Esophagus mucosa (tissue), 1 donor: ENCODE measurements around the gene APEX2. TPM values are rescaled to one million over a fixed set of nuclear protein-coding genes. Genes with fewer than 3 reads are reported as not detected.
"Not testable (repeated sequence)": the region's sequence is repeated elsewhere in the genome, so short reads cannot be mapped to it uniquely, and the experiment has no call there.

Source experiments
- ATAC-seq: fragments of 200-7000 bp; cut with Tn5 transposase; one replicate; pipeline ENCODE4 v1.9.1; 2020
- total RNA-seq: library from RNA; stranded (reverse); gene quantifications from one replicate; pipeline ENCODE4 v1.2.4, GENCODE V29; 2023
- donor health status: DM: yes; HTN: yes; CAD: no.

Gene APEX2
- 16.3 TPM for total RNA-seq

- ATAC-seq, result peak; percentile 93
Measured at GRCh38 chrX:54999717-55000598, at the start of gene APEX2. Gene APEX2, plus strand, starts transcription at chrX:55000363. Its CDS starts 60 bp downstream, at chrX:55000423.

DNA sequence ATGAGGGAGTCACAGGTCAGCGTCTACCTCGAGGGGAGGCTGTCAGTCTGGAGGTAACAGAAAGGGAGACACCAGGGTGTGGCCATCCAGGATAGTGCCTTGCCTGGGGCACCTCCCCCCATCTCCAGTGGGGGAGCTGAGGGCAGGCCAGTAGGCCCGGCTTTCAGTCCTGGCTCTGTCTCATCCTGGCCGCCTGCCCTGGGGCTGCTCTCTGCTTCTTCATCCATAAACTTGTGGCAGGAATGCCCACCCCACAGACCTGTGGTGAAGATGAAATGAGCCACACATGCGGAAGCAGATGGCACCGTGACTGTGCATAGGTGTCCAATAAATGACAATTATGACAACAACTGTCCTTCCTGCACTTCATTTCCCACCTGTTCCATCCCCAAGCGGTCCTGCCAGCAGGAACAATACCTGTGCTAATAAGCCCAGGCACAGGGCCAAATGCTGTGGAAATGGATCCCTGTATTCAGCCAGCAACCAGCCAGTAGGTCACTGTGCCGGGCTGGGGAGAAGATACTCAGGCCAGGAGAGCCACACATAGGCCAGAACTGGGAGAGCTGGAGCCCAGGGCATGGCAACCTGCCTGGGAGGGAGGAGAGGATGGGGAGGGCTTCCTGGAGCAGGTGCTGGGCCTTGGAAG, 49.3 kb upstream of the APEX2 start:
- ATAC-seq, result no peak

DNA sequence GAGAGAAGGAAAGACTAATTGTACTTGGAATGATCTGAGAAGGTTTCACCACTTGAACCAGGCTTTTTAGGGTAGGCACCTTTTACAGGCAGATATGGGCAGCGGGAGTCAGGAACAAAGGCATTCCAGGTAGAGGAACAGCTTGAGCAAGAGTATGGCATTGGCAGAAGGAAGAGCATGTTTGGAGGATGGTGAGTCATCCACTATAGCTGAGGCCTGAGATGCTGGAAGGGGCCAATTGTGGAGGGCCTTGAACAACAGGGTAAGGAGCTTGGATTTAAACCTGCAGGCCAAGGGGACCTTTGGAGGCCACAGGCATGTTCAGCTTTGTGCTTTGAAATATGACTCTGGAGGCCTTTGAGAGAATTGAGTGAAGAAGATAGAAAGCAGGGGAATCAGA, 38.4 kb upstream of the APEX2 start:
- ATAC-seq, result no peak

- no peak for ATAC-seq
Measured at GRCh38 chrX:54964766-54965497, 35.2 kb upstream of the APEX2 start.

- no peak for ATAC-seq
Measured at GRCh38 chrX:54977387-54977786, 22.8 kb upstream of the APEX2 start.

DNA sequence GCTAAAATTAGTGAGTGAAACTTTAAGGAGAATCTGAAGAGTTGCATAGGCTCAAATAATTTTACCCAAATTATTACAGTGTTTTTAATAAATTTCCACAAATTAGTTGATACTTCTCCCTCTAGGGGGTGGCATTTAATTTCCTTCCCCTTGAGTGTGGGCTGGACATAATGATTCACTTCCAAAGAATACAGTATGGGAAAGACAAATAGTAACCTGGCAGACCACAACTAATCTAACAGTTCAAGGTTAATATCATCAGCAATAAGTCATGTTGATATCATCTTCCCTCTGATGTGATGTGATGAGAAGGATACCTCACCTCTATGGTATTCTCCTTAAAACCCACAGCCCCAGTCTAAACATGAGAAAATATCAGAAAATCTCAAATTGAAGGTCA, 21.7 kb upstream of the APEX2 start:
- ATAC-seq, result no peak

DNA sequence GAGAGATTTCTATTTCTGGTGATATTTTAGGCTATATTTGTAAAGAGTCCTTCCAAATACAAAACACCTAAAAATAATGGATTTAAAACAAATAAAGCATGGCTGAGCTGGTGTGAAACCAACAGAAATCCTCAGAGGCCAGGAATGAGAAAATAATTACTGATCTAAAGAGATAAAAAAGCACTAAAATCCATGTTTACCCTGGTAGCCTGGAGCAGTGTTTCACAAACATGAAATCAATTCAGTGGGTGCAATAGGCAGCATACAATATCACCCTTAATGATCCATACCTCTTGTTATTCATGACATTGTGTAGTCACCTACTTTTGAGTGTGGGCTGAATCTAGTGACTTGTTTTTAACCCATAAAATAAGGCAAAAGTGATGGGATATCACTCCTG, 20.7 kb upstream of the APEX2 start:
- ATAC-seq, result no peak

GRCh38 chrX:54980334-54980733, 19.8 kb upstream of the APEX2 start:
- ATAC-seq, result no peak

DNA sequence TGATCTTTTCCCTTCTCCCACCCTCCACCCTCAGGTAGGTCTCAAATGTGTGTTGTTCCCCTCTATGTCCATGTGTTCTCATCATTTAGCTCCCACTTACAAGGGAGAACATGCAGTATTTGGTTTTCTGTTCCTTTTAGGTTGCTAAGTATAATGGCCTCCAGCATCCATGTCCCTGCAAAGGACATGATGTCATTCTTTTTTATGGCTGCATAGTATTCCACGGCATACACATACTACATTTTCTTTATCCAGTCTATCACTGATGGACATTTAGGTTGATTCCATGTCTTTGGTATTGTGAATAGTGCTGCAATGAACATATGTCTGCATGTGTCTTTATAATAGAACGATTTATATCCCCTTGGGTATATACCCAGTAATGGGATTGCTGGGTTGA, 16.9 kb upstream of the APEX2 start:
- ATAC-seq, result not testable (repeated sequence)

- no peak for ATAC-seq
Measured at GRCh38 chrX:54991706-54992105, 8.5 kb upstream of the APEX2 start.

DNA sequence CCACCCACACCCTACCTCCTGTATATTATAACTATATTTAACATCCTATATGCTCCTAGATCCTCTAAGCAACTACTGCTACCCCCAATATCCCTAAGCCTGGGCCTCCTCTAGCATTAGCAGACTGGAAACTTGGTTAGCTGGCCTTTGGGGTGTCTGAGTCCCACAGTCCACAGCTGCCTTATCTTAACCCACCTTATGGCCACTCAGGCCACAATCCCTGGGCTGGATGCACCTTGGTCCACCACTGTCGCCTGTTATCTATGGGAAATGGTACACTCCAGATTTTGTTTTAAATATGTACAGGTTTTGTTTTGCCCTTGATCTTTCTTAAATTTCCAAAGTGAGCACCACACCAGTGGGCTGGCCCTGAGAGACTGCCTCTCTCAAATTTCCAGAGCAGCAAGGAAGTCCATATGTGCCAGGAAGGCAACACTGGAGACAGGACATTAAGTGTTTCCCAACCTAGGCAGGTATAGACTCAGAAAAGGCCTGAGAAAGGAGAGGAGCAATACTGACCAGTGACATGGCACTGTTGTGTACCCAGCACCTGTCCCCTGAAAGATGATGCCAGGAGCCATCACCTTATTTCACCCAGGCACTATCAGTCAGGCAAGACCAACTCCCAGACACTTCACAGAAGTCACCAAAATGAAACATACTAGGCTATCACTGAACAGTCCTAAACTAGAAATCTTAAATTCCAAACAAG, 7.1 kb upstream of the APEX2 start:
- no peak for ATAC-seq

DNA sequence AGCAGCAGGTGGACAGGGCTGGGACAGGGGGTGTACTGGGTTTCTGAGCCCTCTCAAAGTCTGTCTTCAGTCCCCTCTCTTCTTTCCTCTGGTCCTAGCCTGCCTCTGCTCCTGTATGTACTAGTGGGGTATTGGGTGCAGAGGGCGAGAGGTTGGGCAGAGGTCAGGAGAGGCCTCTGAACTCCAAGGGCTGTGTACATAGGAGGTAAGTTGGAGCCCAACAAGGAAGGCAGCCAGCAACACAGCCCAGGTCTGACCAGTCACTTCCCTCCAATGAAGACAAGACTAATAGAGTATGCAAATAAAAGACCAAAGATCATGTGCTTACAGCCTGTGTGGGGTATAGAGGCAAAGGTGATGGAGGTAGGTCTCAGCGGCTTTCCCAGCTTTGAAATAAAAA, 6.1 kb upstream of the APEX2 start, which contains the start of gene PFKFB1:
TSS of gene PFKFB1 (minus strand) at position 90 of the 400 bp plus-strand sequence. CDS start 181 bp downstream, outside the sequence.
- no peak for ATAC-seq

DNA sequence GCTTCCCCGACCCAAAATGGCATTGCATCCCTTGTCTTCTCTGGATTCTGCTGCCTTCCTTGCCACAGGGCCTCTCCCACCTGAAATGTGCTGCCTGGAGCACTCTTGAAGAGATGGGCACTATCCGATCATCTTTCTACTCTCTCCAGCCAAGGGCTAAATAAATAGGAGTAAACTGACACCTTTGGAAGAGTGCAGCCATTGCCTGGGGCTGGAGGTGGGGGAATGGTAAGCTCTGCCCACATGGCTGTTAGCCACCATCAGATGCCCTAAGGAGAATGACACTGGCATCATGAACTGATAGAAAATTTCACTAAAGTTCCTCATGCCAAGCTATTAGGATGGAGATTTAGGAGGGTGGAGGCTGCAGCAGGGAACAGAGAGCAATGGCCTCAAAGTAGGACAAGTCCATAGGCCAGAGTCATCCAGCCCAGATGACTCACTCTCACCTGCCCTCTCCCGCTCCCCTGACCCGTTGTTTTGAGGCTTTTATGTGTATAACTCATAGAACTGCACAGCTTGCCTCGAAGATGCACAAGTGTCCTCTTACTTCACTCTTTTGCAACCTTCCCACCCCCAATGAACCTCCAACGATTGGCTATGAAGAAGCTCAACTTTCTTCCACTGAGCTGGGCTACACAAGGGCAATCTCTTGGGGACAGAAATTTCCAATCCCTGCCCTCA, 5.4 kb upstream of the APEX2 start:
- ATAC-seq, result no peak

GRCh38 chrX:54995621-54996020, 4.5 kb upstream of the APEX2 start:
- ATAC-seq, result no peak

DNA sequence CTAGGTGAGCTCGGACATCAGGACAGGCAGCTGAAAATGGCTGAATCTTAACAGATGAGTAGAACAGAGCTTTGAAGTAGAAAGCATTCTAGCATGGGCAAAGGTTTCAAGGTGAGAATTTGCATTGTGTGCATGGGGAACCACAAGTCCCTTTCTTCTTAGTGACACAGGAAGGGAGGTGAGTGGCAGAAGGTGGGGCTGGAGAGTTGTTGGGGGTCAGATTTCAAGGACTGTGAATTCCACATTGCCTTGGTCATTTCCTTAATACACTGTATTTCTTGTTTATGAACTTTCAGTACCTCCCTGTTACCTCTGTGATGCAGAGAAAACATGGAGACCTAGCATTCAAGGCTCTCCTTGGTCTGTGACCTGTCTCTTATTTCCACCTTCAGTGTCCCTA, 4.1 kb downstream of the APEX2 start:
- ATAC-seq, result no peak

DNA sequence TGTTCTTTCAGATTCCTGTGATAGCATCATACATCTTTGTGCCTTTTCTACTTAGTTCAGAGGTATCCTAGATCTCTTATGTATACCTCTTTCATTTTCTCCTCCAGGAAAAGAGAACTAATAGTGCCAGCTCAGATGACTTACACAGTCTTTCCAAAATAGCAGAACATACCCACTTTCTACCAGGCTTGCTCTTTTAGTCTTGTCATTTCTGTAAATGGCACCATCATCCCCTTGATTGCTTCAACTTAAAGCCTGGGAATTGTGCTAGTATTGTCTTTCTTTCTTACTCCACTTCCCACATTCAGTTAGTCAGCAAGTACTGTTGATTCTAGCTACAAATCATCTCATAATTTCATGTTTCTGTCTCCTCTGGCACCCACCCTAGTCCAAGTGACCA, 5.1 kb downstream of the APEX2 start:
- ATAC-seq, result no peak

DNA sequence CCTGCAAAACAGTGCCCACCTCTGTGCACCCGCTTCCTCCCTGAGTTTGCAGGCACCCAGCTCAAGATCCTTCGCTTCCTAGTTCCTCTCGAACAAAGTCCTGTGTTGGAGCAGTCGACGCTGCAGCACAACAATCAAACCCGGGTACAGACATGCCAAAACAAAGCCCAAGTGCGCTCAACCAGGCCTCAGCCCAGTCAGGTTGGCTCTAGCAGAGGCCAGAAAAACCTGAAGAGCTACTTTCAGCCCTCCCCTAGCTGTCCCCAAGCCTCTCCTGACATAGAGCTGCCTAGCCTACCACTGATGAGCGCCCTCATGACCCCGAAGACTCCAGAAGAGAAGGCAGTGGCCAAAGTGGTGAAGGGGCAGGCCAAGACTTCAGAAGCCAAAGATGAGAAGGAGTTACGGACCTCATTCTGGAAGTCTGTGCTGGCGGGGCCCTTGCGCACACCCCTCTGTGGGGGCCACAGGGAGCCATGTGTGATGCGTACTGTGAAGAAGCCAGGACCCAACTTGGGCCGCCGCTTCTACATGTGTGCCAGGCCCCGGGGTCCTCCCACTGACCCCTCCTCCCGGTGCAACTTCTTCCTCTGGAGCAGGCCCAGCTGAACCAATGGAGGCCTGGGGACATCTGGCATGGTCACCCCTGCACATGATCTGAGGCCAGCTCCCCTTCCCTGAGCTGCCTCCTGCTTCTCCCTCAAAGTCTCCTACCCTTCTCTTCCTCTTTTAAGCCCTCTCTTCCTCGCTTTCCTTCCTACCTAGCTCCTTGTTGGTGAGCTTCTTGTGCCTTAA, 6.9 kb downstream of the APEX2 start:
- ATAC-seq, result peak; percentile 87

- ATAC-seq, result peak; percentile 78
Measured at GRCh38 chrX:55007656-55008055, 7.5 kb downstream of the APEX2 start.

GRCh38 chrX:55008571-55009358, 8.6 kb downstream of the APEX2 start:
- ATAC-seq, result peak; percentile 70

GRCh38 chrX:55011294-55011693, 11.1 kb downstream of the APEX2 start:
- ATAC-seq, result no peak
